NCI-H2029 treated with DMSO at 0.1 percent for 48 hours (cell line): ENCODE measurements around the gene FAP.

Experiments
- DNase-seq: peaks from one replicate; lab custom pipeline; 2025; lab: John Stamatoyannopoulos, UW

Gene FAP

DNA sequence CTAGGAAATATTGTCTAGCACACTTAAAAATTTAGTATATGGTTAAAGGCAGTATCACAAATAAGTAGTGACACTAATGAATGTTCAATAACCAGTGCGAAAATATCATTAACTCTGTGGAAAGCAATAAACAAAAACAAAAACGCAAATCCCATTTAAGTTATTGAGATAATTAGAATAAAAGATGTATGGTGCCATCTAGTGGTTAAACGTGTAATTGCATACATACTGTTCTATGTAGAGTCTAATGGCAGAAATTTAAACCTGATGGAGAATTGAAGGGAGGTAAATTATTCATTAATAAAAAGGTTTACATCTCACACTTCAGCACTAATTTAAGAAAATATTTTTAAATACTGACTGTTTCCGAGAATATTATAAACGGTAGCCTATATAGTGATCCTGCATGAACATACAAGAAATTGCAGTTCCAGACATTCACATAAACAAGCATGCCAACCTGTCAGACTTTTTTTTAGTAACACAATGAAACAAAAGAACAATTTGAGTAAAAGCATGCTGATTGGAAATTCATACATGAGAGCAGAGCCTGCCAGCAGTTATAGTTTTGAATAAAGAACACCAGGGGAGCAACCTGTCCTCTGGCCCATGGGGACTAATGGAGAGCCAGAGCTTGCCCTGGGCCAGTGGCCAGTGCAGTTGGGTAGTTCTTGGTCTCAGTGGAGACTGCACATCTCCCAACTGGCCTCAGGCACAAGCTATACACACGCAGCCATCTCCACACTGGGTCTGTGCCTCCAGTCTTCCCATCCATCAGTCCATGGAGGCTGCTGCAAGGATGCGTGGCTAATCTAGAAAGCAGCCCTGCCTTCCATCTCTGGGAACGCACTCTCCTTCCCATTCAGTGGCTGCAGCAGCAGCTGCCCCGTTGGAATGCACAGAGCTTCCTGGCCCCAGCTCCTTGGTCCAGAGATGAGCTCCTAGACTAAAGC is 119.2 kb downstream of the FAP start:
- peak; percentile 14 for DNase-seq
